ENCODE measurements around the gene XXYLT1.

- TF ChIP-seq CTCF (IDR thresholded peaks at IDR 0.05 in 2 of 3, conservative IDR thresholded peaks at IDR 0.05 in 1 of 3; ENCODE audit: borderline replicate concordance in 1 of 3, insufficient read depth in 1 of 3, low read depth in 2 of 3, low read length in 2 of 3) (no peak), POLR2AphosphoS5 (IDR thresholded peaks at IDR 0.05; ENCODE audit: low read depth, low read length) (no peak)
Observed at GRCh38 chr3:195214381-195214780, 56.6 kb downstream of the XXYLT1 start.

Measured in HCT116 (cell line).